WTC11 (cell line): Measurements from ENCODE around the gene GTF2IRD2. TPM values are rescaled to one million over a fixed set of nuclear protein-coding genes. Genes with fewer than 3 reads are reported as not detected.

ENCODE experiments used
- total RNA-seq: library from RNA; stranded (reverse); gene quantifications from 3 replicates; pipeline ENCODE4 v1.2.3, GENCODE V29; 2021

The GTF2IRD2 gene
- total RNA-seq, 1 experiment from 2014 or later: 8.8 TPM

Other genes starting within 250 kb of the GTF2IRD2 start
- gene GTF2I, start 193.9 kb downstream of the GTF2IRD2 start, total RNA-seq: 290 to 308 TPM (median 293 TPM) in 3 replicates
- gene NCF1, start 77.6 kb downstream of the GTF2IRD2 start, total RNA-seq: 0.50 to 0.68 TPM (median 0.66 TPM) in 3 replicates
- gene CASTOR2, start 113.1 kb upstream of the GTF2IRD2 start, total RNA-seq: 36.5 to 40.1 TPM (median 38.7 TPM) in 3 replicates
- 52.3 to 57.0 TPM (median 53.0 TPM) in 3 replicates for gene RCC1L, start 222.2 kb upstream of the GTF2IRD2 start, total RNA-seq
- gene GTF2IRD2B, start 241.0 kb upstream of the GTF2IRD2 start, total RNA-seq: 8.7 to 11.2 TPM (median 10.8 TPM) in 3 replicates